ENCODE data around the gene TPSB2.

Gene TPSB2

DNA sequence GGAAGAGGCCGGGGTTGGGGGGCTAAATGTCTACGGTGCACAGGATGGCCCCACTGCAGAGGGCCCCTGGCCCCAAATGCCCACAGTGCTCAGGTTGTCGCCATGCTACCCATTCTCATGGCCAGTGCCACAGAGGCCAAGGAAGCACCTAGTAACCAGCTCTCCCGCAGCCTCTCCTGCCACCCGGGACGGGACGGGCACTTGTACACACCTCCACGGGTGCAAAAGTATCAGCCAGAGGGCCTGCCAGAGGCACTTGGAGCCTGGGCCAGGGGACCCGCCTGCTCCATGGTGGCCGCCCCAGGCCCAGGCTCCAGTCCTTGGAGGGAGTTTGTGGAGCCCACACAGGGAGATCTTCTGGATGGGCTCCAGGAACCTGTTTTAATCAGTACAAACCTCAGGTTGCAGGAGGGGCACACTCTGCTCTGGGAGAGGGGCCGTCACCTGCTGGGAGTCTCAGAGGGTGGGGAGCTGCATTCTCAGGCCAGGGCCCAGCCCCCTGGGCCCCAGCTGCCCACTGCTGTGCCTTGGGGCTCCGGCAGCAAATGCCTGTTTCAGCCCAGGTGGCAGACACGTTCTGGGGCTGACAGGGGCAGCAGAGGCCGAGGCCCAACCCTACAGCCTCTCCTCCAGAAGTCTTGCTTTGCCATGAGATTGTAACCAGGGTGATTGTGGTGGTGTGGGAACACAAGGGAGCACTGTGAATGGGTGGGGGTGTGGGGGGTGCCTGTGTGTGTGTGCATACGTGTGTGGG, 33.8 kb upstream of the TPSB2 start:
- Histone ChIP-seq H2AFZ (ENCODE audit: low read depth, low read length) (no peak overlapping the region), H3K27ac (ENCODE audit: low read length) (no peak overlapping the region), H3K4me1 (ENCODE audit: insufficient read depth, low read length) (no peaks in the 10 kb centered on the region), H3K9ac (ENCODE audit: low read depth, low read length) (no peak overlapping the region), H3K36me3 (ENCODE audit: insufficient read depth, low read length) (no peaks in the 10 kb centered on the region), H3K4me2 (ENCODE audit: insufficient read depth, low read length) (no peak overlapping the region), H4K20me1 (ENCODE audit: insufficient read depth, low read length) (peaks cover 4% of the 10 kb centered on the region; the same call in 1 of the 2 replicates), H3K4me3 (ENCODE audit: low read depth in 1 of 2, low read length in 2 of 2) (no peak overlapping the region), H3K9me3 (ENCODE audit: insufficient read depth, low read length, severe bottlenecking) (no peaks in the 10 kb centered on the region), H3K79me2 (ENCODE audit: insufficient read depth, low read length) (no peaks in the 10 kb centered on the region), H3K27me3 (ENCODE audit: insufficient read depth, low read length, poor library complexity) (no peaks in the 10 kb centered on the region)
- TF ChIP-seq, protein P1, sequence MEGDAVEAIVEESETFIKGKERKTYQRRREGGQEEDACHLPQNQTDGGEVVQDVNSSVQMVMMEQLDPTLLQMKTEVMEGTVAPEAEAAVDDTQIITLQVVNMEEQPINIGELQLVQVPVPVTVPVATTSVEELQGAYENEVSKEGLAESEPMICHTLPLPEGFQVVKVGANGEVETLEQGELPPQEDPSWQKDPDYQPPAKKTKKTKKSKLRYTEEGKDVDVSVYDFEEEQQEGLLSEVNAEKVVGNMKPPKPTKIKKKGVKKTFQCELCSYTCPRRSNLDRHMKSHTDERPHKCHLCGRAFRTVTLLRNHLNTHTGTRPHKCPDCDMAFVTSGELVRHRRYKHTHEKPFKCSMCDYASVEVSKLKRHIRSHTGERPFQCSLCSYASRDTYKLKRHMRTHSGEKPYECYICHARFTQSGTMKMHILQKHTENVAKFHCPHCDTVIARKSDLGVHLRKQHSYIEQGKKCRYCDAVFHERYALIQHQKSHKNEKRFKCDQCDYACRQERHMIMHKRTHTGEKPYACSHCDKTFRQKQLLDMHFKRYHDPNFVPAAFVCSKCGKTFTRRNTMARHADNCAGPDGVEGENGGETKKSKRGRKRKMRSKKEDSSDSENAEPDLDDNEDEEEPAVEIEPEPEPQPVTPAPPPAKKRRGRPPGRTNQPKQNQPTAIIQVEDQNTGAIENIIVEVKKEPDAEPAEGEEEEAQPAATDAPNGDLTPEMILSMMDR (IDR thresholded peaks at IDR 0.05; ENCODE audit: borderline replicate concordance, extremely low read depth, low read length, poor library complexity, severe bottlenecking) = no peak
- TF ChIP-seq EZH2 (IDR thresholded peaks at IDR 0.05; ENCODE audit: borderline replicate concordance, low read depth, low read length, severe bottlenecking) = no peak
- no peak for DNase-seq
- ATAC-seq (ENCODE audit: insufficient read depth, low read depth) = no peak

DNA sequence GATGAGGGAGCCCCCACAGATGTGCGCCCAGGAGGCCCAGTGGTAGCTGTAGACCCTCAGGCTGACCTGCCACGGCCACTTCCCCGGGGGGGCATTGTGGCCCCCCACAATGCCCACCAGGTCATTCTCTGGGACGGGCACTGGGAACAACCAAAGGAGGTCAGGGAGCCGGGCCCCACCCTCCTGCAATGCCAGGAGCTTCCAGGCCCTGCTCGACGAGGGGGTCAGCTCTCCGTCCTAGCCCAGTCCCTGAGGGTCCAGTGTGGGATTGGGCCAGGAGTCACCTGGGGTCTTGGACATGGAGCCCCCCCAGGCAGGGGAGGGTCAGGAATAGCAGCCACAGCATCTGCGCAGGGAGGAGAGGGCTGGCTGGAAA, 32.9 kb upstream of the TPSB2 start:
- ATAC-seq (ENCODE audit: insufficient read depth, low read depth) (no peak), DNase-seq (no peak)
- no peak overlapping the region for H3K9ac ChIP-seq (ENCODE audit: low read depth, low read length)
- H2AFZ ChIP-seq (ENCODE audit: low read depth, low read length) = no peak overlapping the region
- no peaks in the 10 kb centered on the region for H3K79me2 ChIP-seq (ENCODE audit: insufficient read depth, low read length)
- H3K9me3 ChIP-seq (ENCODE audit: insufficient read depth, low read length, severe bottlenecking) = no peaks in the 10 kb centered on the region
- TF ChIP-seq, protein P1 (IDR thresholded peaks at IDR 0.05; ENCODE audit: borderline replicate concordance, extremely low read depth, low read length, poor library complexity, severe bottlenecking) = no peak
- TF ChIP-seq EZH2 (IDR thresholded peaks at IDR 0.05; ENCODE audit: borderline replicate concordance, low read depth, low read length, severe bottlenecking) = no peak
- no peaks in the 10 kb centered on the region for H3K36me3 ChIP-seq (ENCODE audit: insufficient read depth, low read length)
- peaks cover 4% of the 10 kb centered on the region; the same call in 1 of the 2 replicates for H4K20me1 ChIP-seq (ENCODE audit: insufficient read depth, low read length)
- no peak overlapping the region for H3K4me3 ChIP-seq (ENCODE audit: low read depth in 1 of 2, low read length in 2 of 2)
- no peaks in the 10 kb centered on the region for H3K27me3 ChIP-seq (ENCODE audit: insufficient read depth, low read length, poor library complexity)
- H3K27ac ChIP-seq (ENCODE audit: low read length) = no peak overlapping the region
- no peaks in the 10 kb centered on the region for H3K4me1 ChIP-seq (ENCODE audit: insufficient read depth, low read length)
- no peak overlapping the region for H3K4me2 ChIP-seq (ENCODE audit: insufficient read depth, low read length)

DNA sequence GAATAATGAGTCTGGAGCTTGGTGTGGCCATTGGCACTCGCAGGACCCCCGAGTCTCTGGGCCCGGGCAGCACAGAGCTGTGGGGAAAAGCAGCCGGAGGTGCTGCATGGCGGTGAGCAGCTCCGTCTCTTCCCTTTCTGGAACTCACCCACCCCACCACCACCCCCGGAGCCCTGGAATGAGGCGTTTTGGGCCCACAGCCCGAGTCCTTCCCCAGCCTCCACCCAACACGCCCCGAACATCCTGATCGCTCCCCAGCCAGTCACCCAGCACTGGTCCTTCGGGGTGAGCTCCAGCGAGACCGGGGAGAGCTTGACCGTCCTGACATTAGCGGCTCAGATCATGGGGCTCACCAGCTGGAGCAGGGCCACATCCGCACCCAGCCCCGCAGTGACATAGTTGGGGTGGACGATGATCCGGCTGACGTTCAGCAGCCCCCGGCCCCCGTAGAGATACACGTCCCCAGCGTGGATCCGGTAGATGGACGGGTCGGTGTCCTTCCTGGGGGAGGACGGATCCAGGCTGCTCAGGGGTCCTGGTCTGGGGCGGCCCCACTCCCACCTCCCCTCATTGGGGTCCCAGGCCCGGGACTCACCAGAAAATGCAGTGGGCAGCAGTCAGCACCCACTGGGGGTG, 32.3 kb upstream of the TPSB2 start:
- no peak overlapping the region for H3K27ac ChIP-seq (ENCODE audit: low read length)
- no peak overlapping the region for H3K4me2 ChIP-seq (ENCODE audit: insufficient read depth, low read length)
- H3K79me2 ChIP-seq (ENCODE audit: insufficient read depth, low read length) = no peaks in the 10 kb centered on the region
- H3K9me3 ChIP-seq (ENCODE audit: insufficient read depth, low read length, severe bottlenecking) = no peaks in the 10 kb centered on the region
- TF ChIP-seq EZH2 (IDR thresholded peaks at IDR 0.05; ENCODE audit: borderline replicate concordance, low read depth, low read length, severe bottlenecking) = no peak
- TF ChIP-seq, protein P1 (IDR thresholded peaks at IDR 0.05; ENCODE audit: borderline replicate concordance, extremely low read depth, low read length, poor library complexity, severe bottlenecking) = no peak
- no peaks in the 10 kb centered on the region for H3K4me1 ChIP-seq (ENCODE audit: insufficient read depth, low read length)
- DNase-seq (no peak), ATAC-seq (ENCODE audit: insufficient read depth, low read depth) (no peak)
- H3K4me3 ChIP-seq (ENCODE audit: low read depth in 1 of 2, low read length in 2 of 2) = no peak overlapping the region
- H3K36me3 ChIP-seq (ENCODE audit: insufficient read depth, low read length) = no peaks in the 10 kb centered on the region
- H2AFZ ChIP-seq (ENCODE audit: low read depth, low read length) = no peak overlapping the region
- H3K27me3 ChIP-seq (ENCODE audit: insufficient read depth, low read length, poor library complexity) = no peaks in the 10 kb centered on the region
- H4K20me1 ChIP-seq (ENCODE audit: insufficient read depth, low read length) = peaks cover 4% of the 10 kb centered on the region; the same call in 1 of the 2 replicates
- H3K9ac ChIP-seq (ENCODE audit: low read depth, low read length) = no peak overlapping the region
